Endothelial cell of umbilical vein (primary cell): ENCODE results near the gene CBLL1.

Experiments
- EZH2 ChIP-seq: IDR thresholded peaks from 2 replicates; pipeline ENCODE4 v1.6.1; 2012; ENCODE audit warnings: borderline replicate concordance, low read depth, mild to moderate bottlenecking, moderate library complexity, low read length, inconsistent platforms; ENCODE audit not compliant: severe bottlenecking
- POLR2A ChIP-seq: IDR thresholded peaks from 2 replicates; pipeline ENCODE4 v1.6.1; 2012; ENCODE audit warnings: low read depth, mild to moderate bottlenecking, control low read depth, low read length
- POLR2AphosphoS5 ChIP-seq: IDR thresholded peaks from 2 replicates; pipeline ENCODE4 v1.6.1; 2012; ENCODE audit warnings: low read depth, mild to moderate bottlenecking, control low read depth, low read length, moderate library complexity; ENCODE audit not compliant: insufficient read depth
- TF ChIP-seq, protein P1 (sequence below), 2 donors: IDR thresholded peaks; 1 replicate in 1 of 2; 2 replicates in 1 of 2; pipeline ENCODE4 v1.5.1; 2011; ENCODE audit warnings: low read length in 2 of 2, mild to moderate bottlenecking in 2 of 2, moderate library complexity in 2 of 2, control low read depth in 1 of 2, inconsistent platforms in 1 of 2, low read depth in 1 of 2; ENCODE audit not compliant: insufficient read depth in 1 of 2; ENCODE audit errors: extremely low read depth in 1 of 2

DNA sequence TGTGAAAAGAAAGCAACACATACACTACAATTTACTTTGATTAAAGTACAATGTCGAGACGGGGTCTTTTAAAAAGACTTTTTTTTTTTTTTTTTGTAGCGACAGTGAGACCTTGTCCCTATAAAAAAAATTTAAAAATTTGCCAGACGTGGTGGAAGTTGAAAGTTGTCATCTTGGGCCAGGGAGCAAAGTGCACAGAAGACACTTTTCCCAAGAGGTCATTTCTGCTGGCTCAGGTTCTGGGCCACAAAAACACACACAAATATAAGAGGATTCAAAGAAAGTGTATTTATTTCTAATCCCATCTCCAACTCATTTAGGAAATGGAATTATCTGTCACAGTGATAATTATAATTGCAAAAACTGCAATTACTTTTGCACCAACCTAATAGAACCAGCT, 34.3 kb downstream of the CBLL1 start:
- TF ChIP-seq POLR2A = no peak
- TF ChIP-seq, protein P1, sequence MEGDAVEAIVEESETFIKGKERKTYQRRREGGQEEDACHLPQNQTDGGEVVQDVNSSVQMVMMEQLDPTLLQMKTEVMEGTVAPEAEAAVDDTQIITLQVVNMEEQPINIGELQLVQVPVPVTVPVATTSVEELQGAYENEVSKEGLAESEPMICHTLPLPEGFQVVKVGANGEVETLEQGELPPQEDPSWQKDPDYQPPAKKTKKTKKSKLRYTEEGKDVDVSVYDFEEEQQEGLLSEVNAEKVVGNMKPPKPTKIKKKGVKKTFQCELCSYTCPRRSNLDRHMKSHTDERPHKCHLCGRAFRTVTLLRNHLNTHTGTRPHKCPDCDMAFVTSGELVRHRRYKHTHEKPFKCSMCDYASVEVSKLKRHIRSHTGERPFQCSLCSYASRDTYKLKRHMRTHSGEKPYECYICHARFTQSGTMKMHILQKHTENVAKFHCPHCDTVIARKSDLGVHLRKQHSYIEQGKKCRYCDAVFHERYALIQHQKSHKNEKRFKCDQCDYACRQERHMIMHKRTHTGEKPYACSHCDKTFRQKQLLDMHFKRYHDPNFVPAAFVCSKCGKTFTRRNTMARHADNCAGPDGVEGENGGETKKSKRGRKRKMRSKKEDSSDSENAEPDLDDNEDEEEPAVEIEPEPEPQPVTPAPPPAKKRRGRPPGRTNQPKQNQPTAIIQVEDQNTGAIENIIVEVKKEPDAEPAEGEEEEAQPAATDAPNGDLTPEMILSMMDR (IDR thresholded peaks at IDR 0.05; ENCODE audit: extremely low read depth in 1 of 2, insufficient read depth in 1 of 2, low read depth in 1 of 2, low read length in 2 of 2) = no peak
- no peak for TF ChIP-seq EZH2
- no peak for TF ChIP-seq POLR2AphosphoS5
